Measurements from ENCODE around the gene FAM89A.

- TF ChIP-seq EZH2 (IDR thresholded peaks at IDR 0.05; ENCODE audit: low read depth): no peak
- TF ChIP-seq, protein P1, sequence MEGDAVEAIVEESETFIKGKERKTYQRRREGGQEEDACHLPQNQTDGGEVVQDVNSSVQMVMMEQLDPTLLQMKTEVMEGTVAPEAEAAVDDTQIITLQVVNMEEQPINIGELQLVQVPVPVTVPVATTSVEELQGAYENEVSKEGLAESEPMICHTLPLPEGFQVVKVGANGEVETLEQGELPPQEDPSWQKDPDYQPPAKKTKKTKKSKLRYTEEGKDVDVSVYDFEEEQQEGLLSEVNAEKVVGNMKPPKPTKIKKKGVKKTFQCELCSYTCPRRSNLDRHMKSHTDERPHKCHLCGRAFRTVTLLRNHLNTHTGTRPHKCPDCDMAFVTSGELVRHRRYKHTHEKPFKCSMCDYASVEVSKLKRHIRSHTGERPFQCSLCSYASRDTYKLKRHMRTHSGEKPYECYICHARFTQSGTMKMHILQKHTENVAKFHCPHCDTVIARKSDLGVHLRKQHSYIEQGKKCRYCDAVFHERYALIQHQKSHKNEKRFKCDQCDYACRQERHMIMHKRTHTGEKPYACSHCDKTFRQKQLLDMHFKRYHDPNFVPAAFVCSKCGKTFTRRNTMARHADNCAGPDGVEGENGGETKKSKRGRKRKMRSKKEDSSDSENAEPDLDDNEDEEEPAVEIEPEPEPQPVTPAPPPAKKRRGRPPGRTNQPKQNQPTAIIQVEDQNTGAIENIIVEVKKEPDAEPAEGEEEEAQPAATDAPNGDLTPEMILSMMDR (conservative IDR thresholded peaks at IDR 0.05): no peak
Observed at GRCh38 chr1:231039161-231040018, 664 bp downstream of the FAM89A start.
